ENCODE data around the gene OSBPL10.

- no peak for TF ChIP-seq CTCF (IDR thresholded peaks at IDR 0.05)
- no peak for TF ChIP-seq POLR2AphosphoS5 (IDR thresholded peaks at IDR 0.05)
Measured at GRCh38 chr3:31828007-31828406, 153.1 kb downstream of the OSBPL10 start.
